ENCODE results near the gene GPR162. TPM values are rescaled to one million over a fixed set of nuclear protein-coding genes. Genes with fewer than 3 reads are reported as not detected.

GPR162 gene
- total and polyA plus RNA-seq, 10 of the 15 experiments (the other 5 are each of a cell fraction or from before 2014, with no cell fraction given) = not detected

DNA sequence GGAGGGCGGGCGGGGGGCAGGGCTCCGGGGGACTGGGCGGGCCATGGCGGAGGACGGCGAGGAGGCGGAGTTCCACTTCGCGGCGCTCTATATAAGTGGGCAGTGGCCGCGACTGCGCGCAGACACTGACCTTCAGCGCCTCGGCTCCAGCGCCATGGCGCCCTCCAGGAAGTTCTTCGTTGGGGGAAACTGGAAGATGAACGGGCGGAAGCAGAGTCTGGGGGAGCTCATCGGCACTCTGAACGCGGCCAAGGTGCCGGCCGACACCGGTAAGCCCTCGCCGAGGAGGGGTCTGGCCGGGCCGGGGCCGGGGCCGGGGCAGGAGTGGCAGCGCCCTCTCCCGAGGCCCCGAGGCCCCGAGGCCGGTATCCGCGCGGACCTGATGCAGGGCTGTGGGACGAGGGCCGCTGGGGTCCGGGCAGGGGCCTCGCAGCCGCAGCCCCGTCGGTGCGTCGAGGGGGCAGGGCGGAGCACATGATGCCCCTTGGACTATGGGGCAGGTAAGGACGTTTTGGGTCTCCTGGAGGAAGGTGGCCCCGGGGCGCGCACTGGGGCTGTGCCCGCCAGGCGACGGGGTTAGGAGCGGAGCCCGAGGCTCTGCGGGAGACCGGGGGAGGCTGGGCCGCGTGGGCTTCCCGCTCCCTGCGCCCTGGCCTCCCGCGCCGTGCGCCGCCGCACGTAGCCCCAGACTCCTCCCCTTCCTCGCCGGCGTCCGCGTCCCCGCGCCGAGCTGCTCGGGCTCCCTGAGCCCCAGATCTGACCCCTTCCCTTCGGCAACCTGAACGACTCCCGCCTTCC is 46.0 kb downstream of the GPR162 start, which contains the start of gene TPI1 (continued):
- TF ChIP-seq CBX3 (IDR thresholded peaks at IDR 0.05; ENCODE audit: borderline replicate concordance, low read depth) = no peak
- peak; percentile 45; the same call in 1 of the 2 replicates for TF ChIP-seq RUNX3 (IDR thresholded peaks at IDR 0.05; ENCODE audit: low read length)
- no peak for TF ChIP-seq NFYB (IDR thresholded peaks at IDR 0.05; ENCODE audit: insufficient read depth, low read depth, low read length)
- TF ChIP-seq, protein P1, sequence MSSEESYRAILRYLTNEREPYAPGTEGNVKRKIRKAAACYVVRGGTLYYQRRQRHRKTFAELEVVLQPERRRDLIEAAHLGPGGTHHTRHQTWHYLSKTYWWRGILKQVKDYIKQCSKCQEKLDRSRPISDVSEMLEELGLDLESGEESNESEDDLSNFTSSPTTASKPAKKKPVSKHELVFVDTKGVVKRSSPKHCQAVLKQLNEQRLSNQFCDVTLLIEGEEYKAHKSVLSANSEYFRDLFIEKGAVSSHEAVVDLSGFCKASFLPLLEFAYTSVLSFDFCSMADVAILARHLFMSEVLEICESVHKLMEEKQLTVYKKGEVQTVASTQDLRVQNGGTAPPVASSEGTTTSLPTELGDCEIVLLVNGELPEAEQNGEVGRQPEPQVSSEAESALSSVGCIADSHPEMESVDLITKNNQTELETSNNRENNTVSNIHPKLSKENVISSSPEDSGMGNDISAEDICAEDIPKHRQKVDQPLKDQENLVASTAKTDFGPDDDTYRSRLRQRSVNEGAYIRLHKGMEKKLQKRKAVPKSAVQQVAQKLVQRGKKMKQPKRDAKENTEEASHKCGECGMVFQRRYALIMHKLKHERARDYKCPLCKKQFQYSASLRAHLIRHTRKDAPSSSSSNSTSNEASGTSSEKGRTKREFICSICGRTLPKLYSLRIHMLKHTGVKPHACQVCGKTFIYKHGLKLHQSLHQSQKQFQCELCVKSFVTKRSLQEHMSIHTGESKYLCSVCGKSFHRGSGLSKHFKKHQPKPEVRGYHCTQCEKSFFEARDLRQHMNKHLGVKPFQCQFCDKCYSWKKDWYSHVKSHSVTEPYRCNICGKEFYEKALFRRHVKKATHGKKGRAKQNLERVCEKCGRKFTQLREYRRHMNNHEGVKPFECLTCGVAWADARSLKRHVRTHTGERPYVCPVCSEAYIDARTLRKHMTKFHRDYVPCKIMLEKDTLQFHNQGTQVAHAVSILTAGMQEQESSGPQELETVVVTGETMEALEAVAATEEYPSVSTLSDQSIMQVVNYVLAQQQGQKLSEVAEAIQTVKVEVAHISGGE (CRISPR knock-in tag; IDR thresholded peaks at IDR 0.05) = no peak; the same call in 1 of the 2 replicates
- no peak for TF ChIP-seq NR2C1 (IDR thresholded peaks at IDR 0.05)
- TF ChIP-seq CEBPB (IDR thresholded peaks at IDR 0.05; ENCODE audit: borderline replicate concordance in 1 of 2, low read depth in 2 of 2, low read length in 2 of 2) = no peak
- no peak for TF ChIP-seq FOS (IDR thresholded peaks at IDR 0.05; ENCODE audit: borderline replicate concordance, extremely low read depth, insufficient read length)
- TF ChIP-seq SREBF1 (IDR thresholded peaks at IDR 0.05; ENCODE audit: low read length) = no peak
- TF ChIP-seq KLF5 (IDR thresholded peaks at IDR 0.05; ENCODE audit: partially characterized antibody) = peak; percentile 37
- TF ChIP-seq KAT2A (conservative IDR thresholded peaks at IDR 0.05; ENCODE audit: control insufficient read depth, low read depth, low read length) = no peak
- TF ChIP-seq, protein P2, sequence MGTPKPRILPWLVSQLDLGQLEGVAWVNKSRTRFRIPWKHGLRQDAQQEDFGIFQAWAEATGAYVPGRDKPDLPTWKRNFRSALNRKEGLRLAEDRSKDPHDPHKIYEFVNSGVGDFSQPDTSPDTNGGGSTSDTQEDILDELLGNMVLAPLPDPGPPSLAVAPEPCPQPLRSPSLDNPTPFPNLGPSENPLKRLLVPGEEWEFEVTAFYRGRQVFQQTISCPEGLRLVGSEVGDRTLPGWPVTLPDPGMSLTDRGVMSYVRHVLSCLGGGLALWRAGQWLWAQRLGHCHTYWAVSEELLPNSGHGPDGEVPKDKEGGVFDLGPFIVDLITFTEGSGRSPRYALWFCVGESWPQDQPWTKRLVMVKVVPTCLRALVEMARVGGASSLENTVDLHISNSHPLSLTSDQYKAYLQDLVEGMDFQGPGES (IDR thresholded peaks at IDR 0.05) = no peak
- TF ChIP-seq NBN (IDR thresholded peaks at IDR 0.05) = no peak
- no peak for TF ChIP-seq SIX5 (IDR thresholded peaks at IDR 0.05; ENCODE audit: low read depth, low read length, severe bottlenecking)
- no peak for TF ChIP-seq REST (IDR thresholded peaks at IDR 0.05; ENCODE audit: low read depth, low read length)
- TF ChIP-seq STAT1 (conservative IDR thresholded peaks at IDR 0.05) = no peak
- TF ChIP-seq, protein P3, sequence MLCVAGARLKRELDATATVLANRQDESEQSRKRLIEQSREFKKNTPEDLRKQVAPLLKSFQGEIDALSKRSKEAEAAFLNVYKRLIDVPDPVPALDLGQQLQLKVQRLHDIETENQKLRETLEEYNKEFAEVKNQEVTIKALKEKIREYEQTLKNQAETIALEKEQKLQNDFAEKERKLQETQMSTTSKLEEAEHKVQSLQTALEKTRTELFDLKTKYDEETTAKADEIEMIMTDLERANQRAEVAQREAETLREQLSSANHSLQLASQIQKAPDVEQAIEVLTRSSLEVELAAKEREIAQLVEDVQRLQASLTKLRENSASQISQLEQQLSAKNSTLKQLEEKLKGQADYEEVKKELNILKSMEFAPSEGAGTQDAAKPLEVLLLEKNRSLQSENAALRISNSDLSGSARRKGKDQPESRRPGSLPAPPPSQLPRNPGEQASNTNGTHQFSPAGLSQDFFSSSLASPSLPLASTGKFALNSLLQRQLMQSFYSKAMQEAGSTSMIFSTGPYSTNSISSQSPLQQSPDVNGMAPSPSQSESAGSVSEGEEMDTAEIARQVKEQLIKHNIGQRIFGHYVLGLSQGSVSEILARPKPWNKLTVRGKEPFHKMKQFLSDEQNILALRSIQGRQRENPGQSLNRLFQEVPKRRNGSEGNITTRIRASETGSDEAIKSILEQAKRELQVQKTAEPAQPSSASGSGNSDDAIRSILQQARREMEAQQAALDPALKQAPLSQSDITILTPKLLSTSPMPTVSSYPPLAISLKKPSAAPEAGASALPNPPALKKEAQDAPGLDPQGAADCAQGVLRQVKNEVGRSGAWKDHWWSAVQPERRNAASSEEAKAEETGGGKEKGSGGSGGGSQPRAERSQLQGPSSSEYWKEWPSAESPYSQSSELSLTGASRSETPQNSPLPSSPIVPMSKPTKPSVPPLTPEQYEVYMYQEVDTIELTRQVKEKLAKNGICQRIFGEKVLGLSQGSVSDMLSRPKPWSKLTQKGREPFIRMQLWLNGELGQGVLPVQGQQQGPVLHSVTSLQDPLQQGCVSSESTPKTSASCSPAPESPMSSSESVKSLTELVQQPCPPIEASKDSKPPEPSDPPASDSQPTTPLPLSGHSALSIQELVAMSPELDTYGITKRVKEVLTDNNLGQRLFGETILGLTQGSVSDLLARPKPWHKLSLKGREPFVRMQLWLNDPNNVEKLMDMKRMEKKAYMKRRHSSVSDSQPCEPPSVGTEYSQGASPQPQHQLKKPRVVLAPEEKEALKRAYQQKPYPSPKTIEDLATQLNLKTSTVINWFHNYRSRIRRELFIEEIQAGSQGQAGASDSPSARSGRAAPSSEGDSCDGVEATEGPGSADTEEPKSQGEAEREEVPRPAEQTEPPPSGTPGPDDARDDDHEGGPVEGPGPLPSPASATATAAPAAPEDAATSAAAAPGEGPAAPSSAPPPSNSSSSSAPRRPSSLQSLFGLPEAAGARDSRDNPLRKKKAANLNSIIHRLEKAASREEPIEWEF (IDR thresholded peaks at IDR 0.05; ENCODE audit: insufficient replicate concordance, low read depth, low read length) = no peak

All from GM12878 (cell line).